ENCODE results near the gene TULP1. TPM values are rescaled to one million over a fixed set of nuclear protein-coding genes. Genes with fewer than 3 reads are reported as not detected.

TULP1 gene
- total RNA-seq, 6 experiments from 2014 or later = not detected

- H3K4me3 Mint-ChIP-seq = no peak overlapping the region
- H3K36me3 Mint-ChIP-seq (ENCODE audit: low read depth) = peaks cover 14% of the 10 kb centered on the region
- TF ChIP-seq CTCF (IDR thresholded peaks at IDR 0.05) = no peak
- peaks cover 9% of the 10 kb centered on the region for H3K4me1 Mint-ChIP-seq (ENCODE audit: low read depth)
- H3K27ac Mint-ChIP-seq = no peak overlapping the region
- DNase-seq = no peak
- H3K27me3 Mint-ChIP-seq (ENCODE audit: insufficient read depth) = peaks cover under 1% of the 10 kb centered on the region; the same call in 1 of the 2 replicates
- no peaks in the 10 kb centered on the region for H3K9me3 Mint-ChIP-seq
Measured at GRCh38 chr6:35463292-35463691, 49.4 kb downstream of the TULP1 start.

GRCh38 chr6:35461270-35461669 is 51.4 kb downstream of the TULP1 start:
- TF ChIP-seq CTCF (IDR thresholded peaks at IDR 0.05) = no peak
- Mint-ChIP-seq H3K36me3 (ENCODE audit: low read depth) (peaks cover 13% of the 10 kb centered on the region), H3K9me3 (no peaks in the 10 kb centered on the region), H3K27me3 (ENCODE audit: insufficient read depth) (no peaks in the 10 kb centered on the region), H3K4me3 (no peak overlapping the region), H3K4me1 (ENCODE audit: low read depth) (no peaks in the 10 kb centered on the region), H3K27ac (no peak overlapping the region)
- no peak for DNase-seq

- H3K4me3 Mint-ChIP-seq = no peak overlapping the region
- peaks cover 21% of the 10 kb centered on the region for H3K4me1 Mint-ChIP-seq (ENCODE audit: low read depth)
- no peaks in the 10 kb centered on the region for H3K9me3 Mint-ChIP-seq
- no peak overlapping the region for H3K27ac Mint-ChIP-seq
- 0 out of 2 replicates have a peak, but pooled peaks cover 14% of the 10 kb centered on the region for H3K36me3 Mint-ChIP-seq (ENCODE audit: low read depth)
- peaks cover 3% of the 10 kb centered on the region; the same call in 1 of the 2 replicates for H3K27me3 Mint-ChIP-seq (ENCODE audit: insufficient read depth)
- no peak for TF ChIP-seq CTCF (IDR thresholded peaks at IDR 0.05)
- DNase-seq = no peak
Measured at GRCh38 chr6:35457907-35458306, 54.8 kb downstream of the TULP1 start.

- Mint-ChIP-seq H3K36me3 (ENCODE audit: low read depth) (0 out of 2 replicates have a peak, but pooled peaks cover 11% of the 10 kb centered on the region), H3K4me3 (peak overlapping the region; percentile 87), H3K27me3 (ENCODE audit: insufficient read depth) (peaks cover 5% of the 10 kb centered on the region; the same call in 1 of the 2 replicates), H3K4me1 (ENCODE audit: low read depth) (peaks cover 29% of the 10 kb centered on the region), H3K27ac (peak overlapping the region; percentile 15; the same call in 1 of the 2 replicates), H3K9me3 (no peaks in the 10 kb centered on the region)
- no peak for TF ChIP-seq CTCF (IDR thresholded peaks at IDR 0.05)
- DNase-seq = no peak
Measured at GRCh38 chr6:35454391-35455110, 58.1 kb downstream of the TULP1 start.

- no peak for TF ChIP-seq CTCF (IDR thresholded peaks at IDR 0.05)
- Mint-ChIP-seq H3K27ac (peak overlapping the region; percentile 47), H3K4me1 (ENCODE audit: low read depth) (peaks cover 32% of the 10 kb centered on the region), H3K36me3 (ENCODE audit: low read depth) (0 out of 2 replicates have a peak, but pooled peaks cover 7% of the 10 kb centered on the region), H3K9me3 (no peaks in the 10 kb centered on the region), H3K27me3 (ENCODE audit: insufficient read depth) (peaks cover 5% of the 10 kb centered on the region; the same call in 1 of the 2 replicates), H3K4me3 (peak overlapping the region; percentile 87)
- DNase-seq = no peak
Measured at GRCh38 chr6:35453236-35453635, 59.5 kb downstream of the TULP1 start.
